ENCODE results near the gene ESR2.
A peak's percentile ranks its signal among the peaks of the same experiment; 100 is the strongest.
"Not testable (repeated sequence)": the region's sequence is repeated elsewhere in the genome, so short reads cannot be mapped to it uniquely, and the experiment has no call there.

ESR2 gene

DNA sequence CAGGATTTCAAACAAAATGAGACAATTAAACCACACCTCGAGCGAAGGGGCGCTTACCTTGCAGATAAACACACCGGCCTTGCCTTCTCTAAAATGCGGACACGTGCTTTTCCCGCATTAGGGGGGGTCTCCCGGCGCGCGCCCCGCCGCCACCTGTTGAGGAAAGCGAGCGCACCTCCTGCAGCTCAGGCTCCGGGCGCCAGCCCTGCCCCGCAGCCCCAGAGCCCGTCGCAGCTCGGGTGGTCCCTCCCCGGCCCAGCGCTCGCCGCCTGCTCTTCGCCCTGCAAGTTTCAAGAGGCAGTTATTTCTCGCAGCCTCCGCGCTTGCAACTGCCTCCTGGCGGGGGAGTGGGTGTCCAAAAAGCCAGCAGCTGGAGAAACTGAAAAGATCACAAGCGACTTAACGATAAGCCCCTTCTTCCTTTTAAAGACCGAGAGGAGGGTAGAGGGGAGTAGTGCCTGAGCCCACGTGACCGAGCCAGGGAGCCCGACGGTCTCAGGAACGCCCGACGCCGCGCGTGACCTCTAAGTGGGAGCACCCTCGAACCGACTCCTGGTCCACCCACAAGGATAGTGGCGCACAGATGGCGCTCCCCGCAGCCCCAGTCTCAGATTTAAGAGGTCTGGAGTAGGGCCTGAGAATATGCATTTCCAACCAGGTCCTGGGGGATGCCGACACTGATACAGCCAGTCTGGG lies at the start of gene ESR2:
ESR2 (minus strand) TSS at position 396 of the 696 bp plus-strand sequence. CDS start 11,386 bp downstream, outside the sequence.
- DNase-seq (ENCODE audit: low read depth in 1 of 2, low spot score in 1 of 2), result no peak

DNA sequence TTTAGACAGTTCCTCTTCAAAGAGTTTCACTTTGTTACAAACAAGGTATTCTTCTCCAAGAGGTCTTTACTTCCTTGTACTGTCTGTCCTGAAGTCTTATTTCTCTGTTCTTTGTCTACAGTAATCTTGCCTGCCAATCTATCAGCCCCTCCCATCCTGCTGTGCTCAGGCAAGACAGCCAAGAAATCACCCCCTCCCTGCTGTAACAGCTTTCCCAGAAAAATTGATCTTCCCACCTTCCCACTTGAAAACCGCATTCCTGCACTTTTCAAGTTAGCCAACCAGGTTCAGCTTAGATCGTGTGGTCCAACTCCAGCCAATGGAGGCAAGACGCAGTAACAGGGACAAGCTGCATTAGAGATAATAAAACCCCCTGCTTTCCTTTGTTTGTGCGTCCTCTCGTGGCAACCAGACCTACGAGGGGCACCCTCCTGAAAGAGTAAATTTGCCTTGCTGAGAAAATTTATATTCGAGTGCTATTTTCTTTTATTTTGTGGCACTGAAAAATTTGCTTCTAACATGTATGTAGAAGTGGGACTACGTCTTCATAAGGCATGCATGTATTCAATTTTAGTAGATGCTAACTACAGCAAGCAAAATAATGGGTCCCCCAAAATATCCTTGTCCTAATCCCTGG lies 46.5 kb upstream of the ESR2 start:
- DNase-seq (ENCODE audit: low read depth in 1 of 2, low spot score in 1 of 2), result no peak

DNA sequence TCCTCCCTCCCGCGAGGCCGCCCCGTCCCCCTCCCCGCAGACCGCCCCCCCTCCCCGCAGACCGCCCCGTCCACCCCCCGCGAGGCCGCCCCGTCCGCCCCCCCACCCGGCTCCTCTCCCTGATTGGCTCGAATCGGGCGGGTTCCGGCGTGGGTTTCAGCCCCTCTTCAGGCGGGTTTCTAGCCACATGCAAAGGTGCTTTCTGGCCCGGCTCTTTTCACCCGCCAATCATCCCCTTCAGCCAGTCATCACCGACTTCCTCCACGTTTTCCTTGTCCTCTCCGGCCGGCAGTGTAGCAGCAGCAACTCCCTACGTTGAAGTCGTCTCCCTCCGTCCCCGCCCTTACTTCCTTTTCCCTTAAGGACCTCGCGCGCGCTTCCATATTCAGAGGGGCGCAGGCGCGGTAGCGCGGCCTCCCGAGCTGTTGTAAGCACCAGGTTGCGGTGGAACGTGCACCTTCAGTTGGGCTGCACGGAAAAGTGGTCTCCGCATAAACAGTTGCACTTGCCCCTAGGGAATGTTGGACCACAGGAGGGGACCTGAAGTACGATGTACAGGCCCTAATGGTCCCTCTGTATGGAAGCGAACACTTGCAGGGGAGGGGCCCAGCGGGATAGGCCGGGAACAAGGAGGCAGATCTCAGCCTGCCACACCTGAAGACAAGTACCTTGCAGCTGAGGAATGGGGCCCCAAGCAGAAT lies 44.6 kb upstream of the ESR2 start:
- DNase-seq (ENCODE audit: low read depth in 1 of 2, low spot score in 1 of 2), result peak; percentile 79 to 91

DNA sequence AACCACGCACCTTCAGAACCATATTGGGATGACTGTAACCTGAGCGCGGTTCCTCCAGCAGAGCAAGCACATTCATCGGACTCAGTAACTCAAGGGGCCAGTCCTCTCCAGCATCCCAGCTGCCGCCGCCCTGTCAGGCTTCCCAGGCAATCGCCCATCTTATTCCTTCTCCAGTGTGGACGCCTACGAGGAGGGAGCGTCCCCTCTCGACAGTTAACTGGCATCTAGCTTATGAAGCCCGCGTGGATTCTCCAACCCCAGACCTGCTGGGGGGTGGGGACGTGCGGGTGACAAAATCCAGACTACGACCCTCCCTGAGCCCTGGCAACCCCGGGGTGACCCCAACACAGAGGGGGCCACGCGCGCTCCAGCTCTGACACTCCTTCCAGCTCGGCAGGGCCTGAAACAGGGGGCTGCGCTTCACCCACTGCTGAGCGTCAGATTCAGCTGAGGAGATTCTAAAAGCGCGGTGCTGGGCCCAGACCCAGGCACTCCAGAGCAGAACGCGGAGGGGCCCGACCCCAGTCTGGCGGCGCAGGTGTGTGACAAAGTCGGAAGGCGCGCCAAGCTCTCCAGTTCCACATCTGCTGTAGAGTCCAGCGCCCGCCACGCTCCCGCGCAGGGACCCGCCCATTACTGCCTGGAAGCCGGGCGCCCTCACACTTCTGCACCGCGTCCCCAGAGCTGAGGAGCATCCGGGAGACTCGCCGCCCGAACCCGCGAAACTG lies 43.9 kb upstream of the ESR2 start:
- peak; percentile 14 to 22 for DNase-seq (ENCODE audit: low read depth in 1 of 2, low spot score in 1 of 2)

DNA sequence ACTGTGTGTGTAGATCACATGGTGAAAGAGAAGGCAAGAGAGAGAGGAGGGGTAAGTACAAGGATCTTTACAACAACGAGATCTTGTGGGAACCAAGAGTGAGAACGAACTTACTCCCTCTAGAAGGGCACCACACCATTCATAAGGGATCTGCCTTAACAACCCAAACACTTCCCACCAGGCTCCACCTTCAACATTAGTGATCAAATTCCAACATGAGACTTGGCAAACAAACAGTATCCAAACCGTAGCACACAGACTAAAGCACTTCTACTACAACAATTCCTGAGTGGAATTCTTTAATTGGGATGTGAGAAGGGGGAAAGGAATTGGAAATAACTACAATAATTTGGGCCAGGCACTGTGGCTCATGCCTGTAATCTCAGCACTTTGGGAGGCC lies 35.0 kb upstream of the ESR2 start:
- no peak for DNase-seq (ENCODE audit: low read depth in 1 of 2, low spot score in 1 of 2)

DNA sequence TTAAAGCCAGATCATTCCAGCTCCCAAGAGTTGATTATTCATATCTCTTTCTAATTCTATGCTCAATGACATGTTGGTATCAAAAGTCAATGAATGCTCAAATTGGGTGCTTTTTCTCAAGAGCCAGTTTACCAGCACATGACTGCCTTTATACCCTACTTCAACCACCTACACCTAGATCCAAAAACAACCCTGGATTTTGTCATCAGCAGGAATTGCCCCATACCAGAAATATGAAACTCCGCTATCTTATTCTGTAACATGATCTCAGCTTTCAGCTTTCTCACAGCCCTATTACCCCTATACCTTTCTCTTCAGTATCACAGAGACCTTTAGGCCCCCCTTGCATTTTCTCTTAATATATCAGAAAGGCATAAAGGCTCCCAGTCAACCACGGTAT lies 32.3 kb upstream of the ESR2 start:
- no peak for DNase-seq (ENCODE audit: low read depth in 1 of 2, low spot score in 1 of 2)

DNA sequence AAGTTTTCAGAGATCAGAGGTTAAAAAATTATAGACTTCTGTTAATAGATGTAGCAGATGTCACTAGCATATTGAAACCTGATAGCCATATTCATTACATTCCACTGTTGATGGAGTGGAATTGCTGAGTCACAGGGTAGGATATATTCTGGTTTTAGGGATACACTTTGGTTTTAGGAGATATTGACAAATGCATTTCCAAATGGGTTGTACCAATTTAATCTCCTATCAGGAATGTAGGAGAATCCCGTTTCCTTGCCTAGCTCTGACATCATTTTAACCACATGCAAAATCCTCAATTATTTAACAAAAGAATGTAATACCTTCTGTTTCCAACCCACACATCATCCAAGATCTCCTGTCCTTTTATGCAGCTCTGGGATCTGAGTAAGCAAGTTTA lies 30.7 kb upstream of the ESR2 start:
- no peak for DNase-seq (ENCODE audit: low read depth in 1 of 2, low spot score in 1 of 2)

DNA sequence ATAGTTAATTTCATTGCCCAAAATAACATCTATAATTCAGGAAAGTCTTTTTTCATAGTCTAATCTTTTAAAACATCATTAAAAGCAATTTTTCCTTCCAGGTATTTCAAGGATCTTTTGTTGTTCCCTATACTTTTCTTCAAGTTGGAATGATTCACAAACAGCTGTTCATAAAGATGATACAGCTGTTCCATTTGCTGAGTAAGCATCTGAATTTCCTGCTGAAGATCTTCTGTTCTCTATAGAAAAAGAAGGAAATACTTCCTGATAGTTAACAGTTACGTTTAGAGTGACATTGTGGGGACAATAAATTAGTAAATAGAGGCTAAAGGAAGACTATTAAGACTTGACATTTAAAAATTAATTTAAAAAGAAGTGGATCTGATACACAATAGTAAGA lies 30.3 kb upstream of the ESR2 start:
- no peak for DNase-seq (ENCODE audit: low read depth in 1 of 2, low spot score in 1 of 2)

DNA sequence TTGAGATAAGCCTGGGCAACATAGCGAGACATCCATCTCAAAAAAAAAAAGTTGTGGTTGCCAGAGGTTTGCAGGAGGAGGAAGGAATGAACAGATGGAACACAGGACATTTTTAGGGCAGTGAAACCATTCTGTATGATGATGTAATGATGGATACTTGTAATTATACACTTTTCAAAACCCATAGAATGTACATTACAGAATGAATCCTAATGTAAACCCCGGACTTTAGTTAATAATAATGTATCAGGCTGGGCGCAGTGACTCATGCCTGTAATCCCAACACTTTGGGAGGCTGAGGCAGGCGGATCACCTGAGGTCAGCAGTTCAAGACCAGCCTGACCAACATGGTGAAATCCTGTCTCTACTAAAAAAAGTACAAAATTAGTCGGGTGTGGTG lies 26.2 kb upstream of the ESR2 start:
- not testable (repeated sequence) for DNase-seq (ENCODE audit: low read depth in 1 of 2, low spot score in 1 of 2)

DNA sequence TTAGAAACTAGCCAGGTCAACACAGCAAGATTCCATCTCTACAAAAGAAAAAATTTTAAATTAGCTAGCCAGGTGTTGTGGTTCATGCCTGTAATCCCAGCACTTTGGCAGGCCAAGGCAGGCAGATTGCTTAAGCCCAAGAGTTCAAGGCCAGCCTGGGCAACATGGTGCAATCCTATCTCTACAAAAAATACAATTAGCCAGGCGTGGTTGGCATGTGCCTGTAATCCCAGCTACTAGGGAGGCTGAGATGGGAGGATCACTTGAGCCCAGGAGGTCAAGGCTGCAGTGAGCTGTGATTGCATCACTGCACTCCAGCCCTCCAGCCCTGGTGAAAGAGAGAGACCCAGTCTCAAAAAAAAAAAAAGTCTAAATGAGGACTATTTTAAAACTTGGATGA lies 24.5 kb upstream of the ESR2 start:
- DNase-seq (ENCODE audit: low read depth in 1 of 2, low spot score in 1 of 2), result not testable (repeated sequence)

DNA sequence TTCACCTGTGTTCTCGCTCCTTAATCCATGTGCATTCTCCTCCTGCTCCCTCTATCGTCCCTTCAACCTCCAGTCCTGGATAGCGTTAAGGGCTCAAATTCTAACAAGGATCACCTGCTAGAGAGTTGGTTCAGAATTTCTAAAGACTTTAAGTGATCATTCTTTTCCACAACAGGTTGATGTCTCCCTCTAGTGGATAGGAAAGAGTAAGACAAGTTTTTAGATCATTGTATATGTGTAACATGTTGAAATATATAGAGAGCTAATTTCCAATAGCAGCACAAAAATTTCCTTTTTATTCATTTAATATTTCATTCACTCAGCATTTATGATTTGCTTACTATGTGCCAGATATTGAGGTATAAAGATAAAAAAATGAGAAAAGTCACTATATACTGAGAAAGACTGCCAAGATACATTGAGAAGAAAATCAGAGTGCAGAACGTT lies 9.3 kb upstream of the ESR2 start:
- DNase-seq (ENCODE audit: low read depth in 1 of 2, low spot score in 1 of 2), result no peak

DNA sequence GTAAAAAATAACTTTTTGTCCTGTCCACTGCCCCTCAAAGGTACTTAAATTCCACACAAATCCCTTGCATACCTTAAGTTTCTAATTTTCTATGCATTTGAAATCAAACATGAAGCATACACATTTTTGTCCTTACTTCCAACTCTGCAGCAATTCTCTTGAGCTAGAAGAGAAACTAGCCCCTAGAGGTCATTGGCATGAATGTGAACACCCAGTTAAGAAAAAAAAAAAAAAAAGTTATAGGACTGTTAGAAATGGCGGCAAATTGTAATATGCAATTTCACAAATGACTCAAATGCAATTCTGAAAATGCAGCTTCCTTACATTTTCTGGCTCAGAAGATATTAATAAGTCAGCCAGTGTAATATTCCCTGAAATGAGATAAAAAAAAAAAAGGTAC lies 4.6 kb upstream of the ESR2 start:
- DNase-seq (ENCODE audit: low read depth in 1 of 2, low spot score in 1 of 2), result no peak

DNA sequence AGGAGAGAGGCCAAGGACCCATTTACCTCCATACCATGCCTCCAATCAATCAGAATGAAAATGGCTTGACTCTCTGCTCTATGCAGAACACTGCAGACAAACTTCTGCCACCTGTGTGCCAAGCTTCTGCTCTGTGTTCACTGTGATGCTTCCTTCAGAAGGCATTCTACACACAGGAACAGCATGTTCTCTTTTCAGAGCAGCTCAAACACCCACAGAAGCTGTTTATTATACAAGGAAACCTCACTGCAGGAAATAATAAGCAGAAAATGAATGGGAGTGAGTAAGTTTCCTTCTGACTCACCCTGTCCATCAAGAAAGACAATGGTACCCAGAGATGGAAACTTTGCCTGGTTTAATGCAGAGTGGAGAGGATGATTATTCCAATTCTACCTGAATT lies 2.4 kb upstream of the ESR2 start:
- no peak for DNase-seq (ENCODE audit: low read depth in 1 of 2, low spot score in 1 of 2)

DNA sequence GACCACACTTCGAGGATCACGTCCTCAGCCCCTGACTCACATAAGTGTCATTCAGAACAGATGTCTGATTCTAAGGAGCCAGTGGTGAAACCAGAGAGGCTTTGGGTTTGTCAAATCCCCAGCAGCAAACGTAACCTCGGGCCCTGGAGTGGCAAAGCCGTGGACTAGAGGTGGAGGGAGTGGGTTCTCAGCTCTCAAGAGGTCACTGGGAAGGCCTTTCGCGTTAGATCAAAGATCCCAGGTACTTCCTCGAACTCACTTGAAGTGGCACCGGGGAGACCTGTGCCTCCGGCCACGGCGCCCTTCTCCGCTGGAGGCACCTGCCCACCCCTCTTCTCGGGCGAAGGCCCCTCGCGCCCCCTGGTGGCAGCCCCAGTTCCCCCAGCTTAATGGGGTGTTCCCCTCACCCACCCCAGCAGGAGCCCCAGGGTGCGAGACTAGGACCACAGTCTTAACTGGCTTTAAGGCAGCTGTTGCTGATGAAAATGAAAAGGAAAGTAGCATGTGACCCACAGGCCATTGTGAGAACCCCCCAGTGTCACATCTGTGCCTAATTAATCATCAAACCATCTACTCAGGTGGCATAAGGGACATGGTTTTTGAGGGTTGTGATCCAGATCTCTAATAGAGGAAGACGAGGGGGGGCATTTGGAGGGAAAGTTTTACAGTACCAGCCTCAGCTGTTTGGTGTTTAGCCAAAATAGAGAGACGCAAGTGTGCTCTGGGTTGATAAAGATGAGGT lies 672 bp upstream of the ESR2 start:
- DNase-seq (ENCODE audit: low read depth in 1 of 2, low spot score in 1 of 2), result peak; percentile 68 to 73

DNA sequence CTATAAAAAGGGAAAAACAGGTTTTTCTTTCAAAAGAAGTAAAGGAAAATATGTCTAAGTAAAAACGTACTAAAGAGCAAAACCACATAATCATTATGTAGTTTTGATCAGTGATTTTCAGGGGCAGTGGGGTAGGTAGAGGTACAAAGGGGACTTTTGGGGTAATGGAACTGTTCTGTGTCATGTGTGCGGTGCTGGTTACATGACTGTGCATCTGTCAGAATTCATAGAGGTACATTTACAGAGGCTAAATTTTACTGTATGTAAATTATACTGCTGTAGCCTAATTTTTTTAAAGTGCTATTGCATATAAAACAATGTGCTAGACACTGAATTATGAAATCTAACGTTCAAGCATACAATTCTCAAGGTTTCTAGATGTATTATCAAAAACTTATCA lies 2.0 kb downstream of the ESR2 start:
- DNase-seq (ENCODE audit: low read depth in 1 of 2, low spot score in 1 of 2), result peak in 1 of 2 donors; percentile 20

DNA sequence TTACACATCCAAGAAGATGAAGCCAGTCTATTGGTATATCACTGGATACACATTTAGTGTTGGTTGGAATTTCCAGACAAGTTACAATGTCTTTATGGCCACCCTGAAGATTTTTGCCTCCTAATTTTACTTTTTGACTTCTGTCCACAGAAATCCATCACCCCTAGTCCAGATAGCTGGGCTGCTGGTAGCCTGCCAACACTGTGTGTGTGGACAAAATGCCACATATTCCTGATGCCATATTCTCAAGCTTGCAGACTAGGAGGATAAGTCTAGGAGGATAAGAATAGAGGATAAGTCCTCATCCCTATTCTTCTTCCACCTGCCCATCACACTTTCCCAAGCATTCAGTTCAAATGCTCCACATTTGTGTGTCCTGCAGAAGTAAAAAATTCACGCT lies 4.6 kb downstream of the ESR2 start:
- no peak for DNase-seq (ENCODE audit: low read depth in 1 of 2, low spot score in 1 of 2)

DNA sequence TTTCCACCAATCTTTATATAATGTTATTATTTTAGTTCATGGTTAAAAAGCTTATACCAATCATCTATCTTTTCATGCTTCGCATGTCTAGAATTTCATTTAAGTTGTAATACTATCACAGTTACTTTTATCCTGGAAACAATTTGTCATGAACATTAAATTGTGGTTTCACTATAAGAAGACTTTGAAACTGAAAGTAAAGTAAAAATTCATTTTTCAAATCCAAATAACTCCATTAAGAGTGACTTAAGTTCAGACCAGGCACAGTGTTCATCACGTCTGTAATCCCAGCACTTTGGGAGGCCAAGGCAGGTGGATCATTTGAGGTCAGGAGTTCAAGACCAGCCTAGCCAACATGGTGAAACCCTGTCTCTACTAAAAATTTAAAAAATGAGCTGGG lies 12.4 kb downstream of the ESR2 start:
- no peak for DNase-seq (ENCODE audit: low read depth in 1 of 2, low spot score in 1 of 2)

DNA sequence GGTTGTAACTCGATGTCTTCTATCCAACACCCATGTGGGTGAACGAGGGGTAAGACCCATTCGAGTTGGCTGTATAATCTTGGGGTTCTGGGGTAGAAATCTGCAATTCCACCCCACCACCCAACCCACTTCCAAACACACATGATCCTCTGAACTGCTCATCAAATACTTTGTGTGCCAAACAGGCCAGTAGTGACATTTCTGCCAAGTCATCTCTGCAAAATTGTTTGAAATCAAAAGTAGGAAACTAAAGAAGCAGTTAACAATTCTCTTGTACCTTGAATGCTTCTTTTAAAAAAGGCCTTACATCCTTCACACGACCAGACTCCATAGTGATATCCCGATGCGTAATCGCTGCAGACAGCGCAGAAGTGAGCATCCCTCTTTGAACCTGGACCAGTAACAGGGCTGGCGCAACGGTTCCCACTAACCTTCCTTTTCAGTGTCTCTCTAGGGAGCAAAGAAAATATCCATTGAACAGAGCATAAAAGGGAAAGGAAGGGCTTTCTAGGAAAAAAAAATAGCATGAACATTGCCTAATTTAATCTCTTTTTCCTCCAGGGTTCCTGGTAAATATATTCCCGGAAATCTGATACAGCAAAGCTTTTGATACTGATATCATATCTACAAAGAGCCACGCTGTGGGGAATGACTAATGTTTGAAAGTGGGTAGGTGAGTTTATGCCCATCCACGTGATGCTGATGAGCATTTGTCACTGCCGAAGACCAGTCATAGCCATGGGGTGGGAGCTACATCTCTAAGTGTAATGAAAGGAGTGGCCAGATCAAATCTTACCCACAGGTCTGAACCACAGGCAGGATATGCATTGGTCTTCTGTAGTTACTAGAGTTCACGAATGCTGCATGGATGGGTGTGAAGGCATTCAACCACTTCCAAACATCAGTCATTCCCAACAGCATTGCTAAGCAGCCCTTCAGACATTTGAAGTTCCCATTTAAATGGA lies 14.2 kb downstream of the ESR2 start:
- no peak for DNase-seq (ENCODE audit: low read depth in 1 of 2, low spot score in 1 of 2)

DNA sequence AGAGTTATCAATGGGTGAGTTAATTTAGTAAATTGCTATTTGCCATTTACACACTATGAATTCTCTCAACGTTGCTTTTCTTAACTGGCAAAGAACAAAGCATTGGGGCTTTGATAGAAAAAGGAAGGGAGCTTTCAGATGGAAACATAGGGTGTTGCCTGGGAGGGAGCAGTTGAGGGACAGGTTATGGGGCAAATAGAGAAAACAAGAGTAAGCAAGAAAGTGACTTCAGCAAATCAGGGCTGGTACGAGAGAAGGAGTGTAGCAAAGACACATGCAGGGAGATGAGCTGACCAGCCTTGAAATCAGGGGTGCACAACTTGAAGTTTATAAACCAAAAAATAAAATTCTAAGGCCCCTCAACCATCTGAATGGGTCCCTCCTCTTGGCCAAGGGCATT lies 15.7 kb downstream of the ESR2 start:
- no peak for DNase-seq (ENCODE audit: low read depth in 1 of 2, low spot score in 1 of 2)

DNA sequence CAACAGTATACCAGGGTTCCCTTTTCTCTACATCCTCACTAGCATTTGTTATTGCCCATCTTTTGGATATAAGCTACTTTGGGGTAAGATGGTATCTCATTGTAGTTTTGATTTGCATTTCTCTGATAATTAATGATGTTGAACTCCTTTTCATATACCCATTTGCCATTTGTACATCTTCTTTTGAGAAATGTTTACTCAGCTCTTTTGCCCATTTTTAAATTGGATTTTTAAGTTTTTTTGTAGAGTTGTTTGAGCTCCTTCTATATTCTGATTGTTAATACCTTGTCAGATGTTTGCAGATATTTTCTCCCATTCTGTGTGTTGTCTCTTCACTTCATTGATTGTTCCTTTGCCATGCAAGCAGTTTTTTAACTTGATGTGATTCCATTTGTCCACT lies 22.2 kb downstream of the ESR2 start:
- no peak for DNase-seq (ENCODE audit: low read depth in 1 of 2, low spot score in 1 of 2)
